Measurements from ENCODE around the gene PPT2.
"Not testable (repeated sequence)": the region's sequence is repeated elsewhere in the genome, so short reads cannot be mapped to it uniquely, and the experiment has no call there.

PPT2 gene

GRCh38 chr6:32127717-32128592 lies 26.0 kb upstream of the PPT2 start, which contains the start of gene ATF6B:
ATF6B (minus strand) TSS chr6:32128246; CDS start chr6:32128207, 39 bp downstream.
- DNase-seq: peak; percentile 100

- DNase-seq: no peak
These were observed 25.1 kb upstream of the PPT2 start for GRCh38 chr6:32128751-32129296.

- DNase-seq: peak; percentile 61
These were observed 24.4 kb upstream of the PPT2 start for GRCh38 chr6:32129297-32130088.

- DNase-seq: peak; percentile 80
These were observed 22.4 kb upstream of the PPT2 start for GRCh38 chr6:32131439-32131948.

- no peak for DNase-seq
These were observed 21.8 kb upstream of the PPT2 start for GRCh38 chr6:32132110-32132509.

GRCh38 chr6:32133786-32134185 lies 20.2 kb upstream of the PPT2 start:
- no peak for DNase-seq

GRCh38 chr6:32137454-32137853 lies 16.5 kb upstream of the PPT2 start:
- DNase-seq: no peak

- no peak for DNase-seq
These were observed 14.4 kb upstream of the PPT2 start for GRCh38 chr6:32139590-32139989.

- no peak for DNase-seq
These were observed 13.4 kb upstream of the PPT2 start for GRCh38 chr6:32140420-32141046.

- not testable (repeated sequence) for DNase-seq
These were observed 9.7 kb upstream of the PPT2 start for GRCh38 chr6:32144238-32144637.

- no peak for DNase-seq
These were observed 7.7 kb upstream of the PPT2 start for GRCh38 chr6:32146287-32146686.

GRCh38 chr6:32146687-32147086 lies 7.3 kb upstream of the PPT2 start:
- DNase-seq: no peak

GRCh38 chr6:32147401-32148132 lies 6.4 kb upstream of the PPT2 start:
- no peak for DNase-seq

- DNase-seq: no peak
These were observed 5.5 kb upstream of the PPT2 start for GRCh38 chr6:32148289-32149091.

GRCh38 chr6:32149092-32149755 lies 4.7 kb upstream of the PPT2 start:
- DNase-seq: no peak

GRCh38 chr6:32149932-32150870 lies 3.7 kb upstream of the PPT2 start:
- DNase-seq: no peak

- no peak for DNase-seq
These were observed 2.6 kb upstream of the PPT2 start for GRCh38 chr6:32151181-32151862.

GRCh38 chr6:32151863-32152768 lies 1.8 kb upstream of the PPT2 start, which contains the start of gene PRRT1:
PRRT1 (minus strand) TSS chr6:32151939; CDS start chr6:32151827, 112 bp downstream.
- DNase-seq: no peak
